GM21381 (cell line): ENCODE results near the gene ABCB1.

Experiments
- ATAC-seq: cut with Tn5 transposase; IDR thresholded peaks from one replicate; pipeline ENCODE4 v1.9.1; 2021; ENCODE audit warnings: mild to moderate bottlenecking, moderate library complexity; ENCODE audit not compliant: unreplicated experiment

The ABCB1 gene

DNA sequence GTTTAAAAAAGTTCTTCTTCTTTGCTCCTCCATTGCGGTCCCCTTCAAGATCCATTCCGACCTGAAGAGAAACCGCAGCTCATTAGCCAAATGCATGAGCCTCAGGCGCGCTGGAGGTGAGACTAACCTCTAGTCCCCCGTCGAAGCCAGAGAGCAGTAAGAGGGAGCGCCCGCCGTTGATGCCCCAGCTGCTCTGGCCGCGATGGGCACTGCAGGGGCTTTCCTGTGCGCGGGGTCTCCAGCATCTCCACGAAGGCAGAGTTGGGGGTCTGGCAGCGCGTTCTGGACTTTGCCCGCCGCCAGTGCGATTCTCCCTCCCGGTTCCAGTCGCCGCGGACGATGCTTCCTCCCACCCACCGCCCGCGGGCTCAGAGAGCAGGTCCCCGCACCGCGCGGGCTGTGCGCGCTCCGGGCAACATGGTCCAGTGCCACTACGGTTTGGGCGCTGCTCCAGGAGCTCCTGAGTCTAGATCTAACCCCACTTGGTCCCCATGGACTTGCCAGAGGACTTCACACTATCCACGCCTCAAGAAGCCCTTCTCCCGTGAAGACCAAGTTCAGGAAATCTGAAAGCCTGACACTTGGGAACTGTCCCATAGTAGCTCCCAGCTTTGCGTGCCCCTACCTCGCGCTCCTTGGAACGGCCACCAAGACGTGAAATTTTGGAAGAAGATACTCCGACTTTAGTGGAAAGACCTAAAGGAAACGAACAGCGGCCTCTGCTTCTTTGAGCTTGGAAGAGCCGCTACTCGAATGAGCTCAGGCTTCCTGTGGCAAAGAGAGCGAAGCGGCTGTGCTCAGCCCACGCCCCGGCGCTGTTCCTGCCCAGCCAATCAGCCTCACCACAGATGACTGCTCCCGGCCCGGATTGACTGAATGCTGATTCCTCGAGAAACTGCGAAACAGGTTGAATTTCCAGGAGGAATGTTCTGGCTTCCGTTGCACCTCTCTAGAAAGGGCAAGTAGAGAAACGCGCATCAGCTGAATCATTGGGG, at the start of gene ABCB1:
Gene ABCB1, minus strand, starts transcription at position 755 of the 995 bp plus-strand sequence. Its CDS starts 700 bp downstream, at position 55.
- ATAC-seq = peak; percentile 55

DNA sequence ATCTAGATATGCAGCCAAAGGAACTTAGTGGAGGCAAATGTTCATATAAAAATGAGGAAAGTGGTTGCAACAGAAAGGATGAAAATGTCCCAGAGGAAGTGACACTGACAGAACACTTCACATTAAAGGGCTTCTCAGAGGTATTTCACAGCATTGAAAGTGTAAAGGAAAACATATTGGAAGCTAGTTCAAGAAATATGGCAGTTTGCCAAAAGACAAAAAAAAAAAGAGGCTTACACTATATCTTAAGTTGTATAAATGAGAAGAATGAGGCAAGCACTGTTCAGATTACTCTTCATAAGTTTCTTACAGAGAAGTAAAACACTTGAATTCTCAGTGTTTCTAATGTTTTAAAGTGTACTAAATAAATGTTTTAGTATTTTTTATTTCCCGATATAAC, 47.6 kb upstream of the ABCB1 start:
- ATAC-seq = no peak

DNA sequence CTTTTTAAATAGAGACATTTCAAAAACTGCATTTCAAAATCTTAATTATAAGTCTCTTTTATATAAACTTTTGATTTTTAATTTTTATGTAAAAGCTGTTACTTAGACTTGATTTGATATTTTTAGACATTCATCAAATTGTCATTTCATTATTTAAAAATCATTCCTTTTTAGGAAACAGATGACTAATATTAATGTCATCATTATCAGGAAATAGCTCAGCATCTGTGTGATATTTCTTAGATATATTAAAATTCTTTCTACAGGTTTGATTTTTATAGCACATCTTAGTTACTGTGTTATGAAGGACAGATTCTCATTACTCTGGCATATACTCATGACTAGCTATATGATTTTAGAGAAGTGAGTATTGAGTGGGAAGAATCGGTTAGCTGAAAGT, 44.8 kb upstream of the ABCB1 start:
- no peak for ATAC-seq

DNA sequence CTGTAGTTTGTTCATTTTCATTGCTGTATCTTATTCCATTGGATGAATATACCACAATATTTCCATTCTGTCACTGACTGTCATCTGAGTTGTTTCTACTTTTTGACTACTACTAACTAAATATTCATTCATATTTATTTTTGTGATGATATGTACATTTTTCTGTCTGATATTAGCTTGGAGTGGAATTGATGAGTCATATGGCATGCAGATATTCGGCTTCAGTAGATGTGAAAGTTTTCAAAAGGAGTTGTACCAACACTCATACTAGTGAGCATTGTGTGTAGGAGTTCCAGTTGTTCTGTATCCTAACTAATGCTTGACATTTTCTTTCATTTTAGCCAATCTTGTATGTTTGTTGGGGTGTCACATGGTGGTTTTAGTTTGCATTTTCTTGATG, 35.2 kb upstream of the ABCB1 start:
- no peak for ATAC-seq

DNA sequence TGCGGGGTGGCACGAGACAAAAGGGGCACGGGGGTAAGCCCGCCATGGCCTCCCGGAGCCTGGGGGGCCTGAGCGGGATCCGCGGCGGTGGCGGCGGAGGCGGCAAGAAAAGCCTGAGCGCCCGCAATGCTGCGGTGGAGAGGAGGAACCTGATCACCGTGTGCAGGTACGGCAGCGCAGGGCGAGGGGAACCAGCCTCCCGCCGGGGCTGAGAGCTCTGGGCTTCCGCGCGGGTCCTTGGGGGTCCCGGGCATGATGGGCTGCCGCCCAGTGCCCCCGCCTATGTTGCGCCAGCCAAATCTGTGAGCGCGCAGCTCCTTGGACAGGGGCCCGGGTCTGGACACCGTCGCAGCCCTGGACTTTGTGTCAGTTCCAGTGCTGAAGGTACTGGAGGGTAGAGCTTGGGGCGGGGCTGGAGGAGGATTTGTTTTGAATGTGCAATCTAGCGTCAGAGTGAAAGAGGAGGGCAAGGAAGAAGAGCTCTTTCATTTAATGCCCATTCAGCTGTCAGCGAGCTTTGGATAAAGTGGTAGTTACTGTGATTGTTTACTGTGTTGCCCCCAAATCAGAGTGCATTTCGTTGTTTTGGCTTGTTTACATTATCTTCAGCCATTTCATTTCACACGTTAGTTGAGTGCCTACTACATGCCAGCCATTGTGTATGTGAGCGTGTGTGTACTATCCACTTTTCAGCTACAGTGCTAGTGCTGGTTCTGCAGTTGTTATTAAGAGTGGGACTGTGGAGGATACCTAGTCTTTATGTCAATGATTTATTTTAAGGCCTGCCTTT, 28.3 kb upstream of the ABCB1 start:
- no peak for ATAC-seq

DNA sequence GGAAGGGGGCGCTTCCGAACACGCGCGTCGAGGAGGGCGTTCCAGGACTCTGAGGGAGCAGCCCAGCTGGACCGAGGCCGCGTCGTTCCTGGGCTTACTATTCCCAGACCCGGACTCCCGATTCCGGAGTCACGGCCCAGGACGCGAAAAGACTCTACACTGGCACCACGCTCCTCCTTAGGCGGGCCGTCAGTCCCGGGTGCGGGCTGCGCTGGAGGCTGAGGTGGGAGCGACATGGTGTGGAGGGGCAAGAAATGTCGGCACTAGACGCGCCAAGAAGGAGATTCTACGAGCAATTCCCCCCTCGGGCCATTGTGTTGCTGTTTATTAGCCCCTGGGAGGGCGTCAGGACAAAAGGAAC, 26.9 kb upstream of the ABCB1 start:
- ATAC-seq = peak; percentile 19

DNA sequence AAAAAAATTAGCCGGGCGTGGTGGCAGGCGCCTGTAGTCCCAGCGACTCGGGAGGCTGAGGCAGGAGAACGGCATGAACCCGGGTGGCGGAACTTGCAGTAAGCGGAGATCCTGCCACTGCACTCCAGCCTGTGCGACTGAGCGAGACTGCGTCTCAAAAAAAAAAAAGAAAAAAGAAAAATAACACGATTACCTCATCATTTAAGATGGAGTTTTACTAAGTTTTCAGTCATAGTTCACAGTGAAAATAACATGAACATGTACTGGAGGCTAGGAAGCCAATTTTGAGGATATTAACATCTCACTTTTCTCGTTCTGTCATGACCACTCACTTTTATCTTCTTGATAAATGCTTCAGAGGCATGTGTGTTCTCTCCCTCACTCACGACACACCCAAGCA, 24.4 kb upstream of the ABCB1 start:
- no peak for ATAC-seq

DNA sequence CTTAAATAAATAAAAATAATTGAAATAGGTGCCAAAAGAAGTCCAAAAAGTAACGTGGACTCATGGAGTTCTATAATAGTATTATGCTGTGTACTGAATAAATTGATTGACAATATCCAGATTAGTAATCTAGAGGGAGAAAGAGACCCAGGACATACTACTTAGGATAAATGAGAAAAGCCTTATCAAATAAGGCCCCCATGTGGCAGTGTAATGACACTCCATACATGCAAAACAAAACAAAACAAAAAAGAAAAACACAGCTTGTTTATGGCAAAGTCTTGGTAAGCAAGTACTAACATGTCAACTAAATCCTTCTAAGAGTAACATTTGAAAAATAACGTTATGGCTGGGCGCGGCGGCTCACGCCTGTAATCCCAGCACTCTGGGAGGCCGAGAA, 23.9 kb upstream of the ABCB1 start:
- no peak for ATAC-seq

DNA sequence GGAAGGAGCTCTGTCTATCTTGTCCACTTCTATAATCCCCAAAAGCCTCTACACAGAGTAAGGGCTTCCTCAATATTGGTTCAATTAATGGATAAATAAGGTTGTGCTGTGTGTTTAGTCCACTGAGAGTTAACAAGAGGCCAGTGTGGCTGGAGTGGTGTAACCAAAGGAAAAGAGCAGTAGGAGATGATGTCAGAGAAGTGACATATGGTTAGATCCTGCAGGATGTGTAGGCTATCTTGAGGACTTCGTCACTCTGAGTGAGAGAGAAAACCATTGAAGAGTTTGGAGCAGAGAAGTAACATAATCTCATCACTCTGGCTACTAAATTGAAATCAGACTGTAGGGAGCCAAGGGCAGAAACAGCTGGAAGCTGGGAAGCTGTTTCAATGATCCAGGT, 14.5 kb upstream of the ABCB1 start:
- no peak for ATAC-seq

DNA sequence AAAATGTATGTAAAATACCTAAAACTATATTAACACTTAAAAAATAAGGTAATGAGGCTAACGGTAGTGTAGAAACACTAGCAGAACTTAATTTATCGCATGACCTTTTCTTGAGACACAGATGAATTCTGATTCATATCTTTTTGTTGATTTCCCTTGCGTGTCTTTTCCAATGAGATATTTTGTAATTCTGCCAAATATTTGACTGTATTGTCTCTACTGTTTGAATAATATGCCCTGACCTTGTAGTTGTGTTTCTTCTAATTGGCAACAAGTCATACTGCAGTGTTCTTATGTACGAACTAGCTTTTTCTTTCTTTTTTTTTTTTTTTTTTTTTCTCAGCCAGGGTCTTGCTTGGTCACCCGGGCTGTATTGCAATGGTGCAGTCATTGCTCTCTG, 9.2 kb upstream of the ABCB1 start:
- no peak for ATAC-seq

DNA sequence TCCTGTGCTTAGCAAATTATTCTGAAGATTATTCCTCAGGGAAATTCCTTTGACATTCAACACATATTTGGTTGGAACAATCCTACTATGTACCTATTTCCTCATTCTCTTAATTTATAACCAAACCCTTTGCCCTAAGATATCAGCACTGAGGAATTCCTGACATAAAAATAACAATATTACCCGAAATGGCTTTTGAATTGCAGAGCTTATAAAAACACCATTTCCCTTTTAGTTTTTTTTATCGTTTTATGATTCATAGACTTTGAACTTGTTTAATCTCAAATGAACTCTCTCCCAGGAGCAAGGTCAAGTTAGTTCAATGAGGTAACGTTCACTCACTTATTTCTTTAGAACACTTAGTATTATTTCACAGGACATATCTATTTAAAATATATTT, 7.7 kb upstream of the ABCB1 start:
- no peak for ATAC-seq

DNA sequence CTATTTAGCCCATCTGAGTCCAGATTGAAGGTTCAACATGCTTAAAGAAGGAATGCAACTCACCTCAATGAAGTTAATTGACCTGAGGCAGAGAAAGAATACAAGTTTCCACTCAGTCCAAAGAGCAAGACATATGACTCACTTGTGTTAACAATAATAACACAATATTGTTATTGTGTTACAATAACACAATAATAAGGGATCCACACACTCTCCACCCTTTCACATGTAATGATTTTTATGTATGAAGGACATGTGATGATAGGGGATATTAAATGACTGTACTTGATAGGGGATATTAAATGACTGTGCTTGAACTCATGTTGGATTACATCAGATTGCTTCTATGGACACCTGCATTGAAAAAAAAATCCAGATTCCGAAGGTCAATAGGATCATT, 3.6 kb upstream of the ABCB1 start:
- no peak for ATAC-seq

DNA sequence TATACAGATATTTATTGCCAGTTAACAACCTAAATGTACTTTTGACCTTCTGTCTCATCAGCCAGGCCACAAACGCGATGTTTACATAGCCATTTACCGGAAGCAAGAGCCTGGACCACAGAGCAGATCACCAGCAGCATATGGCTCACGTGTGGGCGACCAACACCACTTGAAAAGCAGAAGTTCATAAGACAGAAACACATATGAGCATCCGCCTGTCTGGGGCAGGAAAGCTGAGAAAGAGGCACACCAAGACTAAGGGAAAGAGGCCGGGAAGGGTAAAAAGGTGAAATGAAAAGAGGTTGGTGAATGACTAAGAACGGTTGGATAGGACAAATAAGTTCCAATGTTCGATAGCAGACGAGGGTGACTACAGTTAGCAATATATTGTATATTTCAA, 1.3 kb downstream of the ABCB1 start:
- peak; percentile 96 for ATAC-seq

DNA sequence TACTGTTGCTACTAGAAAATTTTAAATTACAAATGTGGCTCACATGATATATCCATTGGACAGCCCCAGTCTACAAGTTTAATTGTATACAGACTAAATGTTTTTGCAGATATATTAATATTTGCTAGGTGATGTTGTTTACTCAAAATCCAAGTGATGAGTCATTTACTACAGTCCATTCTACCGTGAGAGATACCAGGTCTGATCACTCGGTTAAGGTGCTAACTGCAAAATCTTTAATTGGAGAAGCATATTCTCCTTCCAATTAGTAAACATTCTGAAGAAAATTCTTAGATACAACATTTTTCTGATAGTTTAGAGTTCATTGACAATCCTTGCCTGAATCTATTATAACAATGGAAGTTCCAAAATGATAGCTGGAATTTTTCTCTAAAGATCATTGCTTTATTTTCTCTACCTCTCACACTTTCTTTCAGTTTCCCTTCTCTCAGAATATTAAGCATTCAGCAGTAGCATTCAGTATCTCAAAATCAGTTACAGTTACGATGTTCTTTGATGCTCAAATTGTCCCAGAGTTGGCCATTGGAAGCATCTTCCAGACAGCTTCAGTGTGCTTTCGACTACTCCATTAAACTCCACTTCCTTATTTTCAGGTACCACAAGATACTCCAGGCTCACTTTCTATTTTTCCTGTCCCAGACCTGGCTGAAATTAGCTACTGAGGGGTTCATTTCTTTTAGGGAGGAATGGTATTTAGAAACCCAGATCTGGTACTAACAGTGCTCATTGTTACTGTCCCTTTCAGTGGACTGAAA, 2.3 kb downstream of the ABCB1 start:
- ATAC-seq = no peak

DNA sequence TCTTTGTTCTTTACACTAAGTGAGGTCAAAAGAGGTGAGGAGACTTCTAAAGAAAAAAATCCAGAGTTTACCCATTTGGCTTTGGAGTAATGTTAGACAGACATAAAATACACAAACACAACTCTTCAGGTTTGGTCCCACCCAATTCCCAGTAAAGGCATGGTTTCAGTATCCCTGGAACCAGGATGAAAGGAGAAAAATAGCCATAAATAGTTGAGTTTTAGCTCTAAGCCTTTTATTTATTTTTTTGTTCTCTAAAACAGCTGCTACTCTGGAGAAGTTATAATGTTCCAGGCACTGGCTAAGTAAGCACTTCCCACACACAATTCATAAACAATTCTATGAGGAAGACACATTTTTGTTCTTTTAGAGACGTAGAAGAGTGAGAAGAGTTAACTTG, 4.0 kb downstream of the ABCB1 start:
- ATAC-seq = no peak

DNA sequence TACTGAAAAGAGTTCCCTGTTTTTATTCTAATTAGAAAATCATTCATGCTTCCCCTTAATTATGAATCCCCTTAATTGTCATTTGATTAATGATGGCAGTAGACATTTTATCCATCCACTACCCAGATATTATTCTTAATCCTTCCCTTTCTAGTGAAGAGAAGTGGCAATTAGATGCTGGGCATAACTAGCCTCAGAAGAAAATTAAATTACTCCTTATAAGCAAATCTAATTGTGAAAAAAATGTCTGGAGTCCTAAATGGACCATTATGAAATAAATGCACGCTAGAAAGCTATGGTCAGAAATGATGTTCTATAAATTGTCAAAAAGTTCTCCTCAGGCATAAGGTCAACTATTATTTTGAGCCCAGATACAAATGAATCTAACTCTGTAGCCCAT, 4.5 kb downstream of the ABCB1 start:
- ATAC-seq = no peak

DNA sequence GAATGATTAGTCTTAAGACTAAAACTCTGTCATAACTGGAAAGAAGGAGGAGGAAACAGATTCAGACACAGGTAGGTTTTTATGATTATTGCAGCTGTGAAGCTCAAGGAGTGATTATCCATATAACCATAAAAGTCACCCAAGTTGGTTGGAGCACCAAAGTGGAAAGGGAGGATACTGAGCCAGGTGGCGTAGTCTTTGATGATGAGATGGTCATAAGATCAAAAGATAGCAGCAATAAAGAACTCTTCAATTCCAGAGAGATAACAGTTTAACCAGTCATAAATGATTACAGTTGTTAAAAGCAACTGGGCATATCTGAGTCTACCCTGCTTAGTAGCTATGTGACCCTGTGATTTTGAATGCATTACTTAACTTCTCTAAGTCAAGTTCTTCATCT, 8.4 kb downstream of the ABCB1 start:
- ATAC-seq = no peak

DNA sequence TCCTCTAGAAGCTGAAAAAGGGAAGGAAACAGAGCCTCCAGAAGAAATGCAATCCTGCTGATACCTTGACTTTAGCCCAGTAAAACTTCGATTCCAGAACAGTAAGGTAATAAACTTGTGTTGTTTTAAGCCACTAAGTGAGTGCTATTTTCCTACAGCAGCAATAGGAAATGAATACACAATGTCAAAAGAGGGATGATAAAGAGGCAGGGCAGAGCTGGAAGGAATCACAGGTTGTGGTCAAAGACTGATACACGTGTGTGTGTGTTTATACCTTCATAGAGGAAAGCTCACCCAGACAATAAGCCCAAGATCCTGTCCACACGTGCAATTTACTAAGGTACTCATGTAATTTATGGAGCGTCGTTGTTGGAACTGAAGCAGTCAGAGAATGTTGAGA, 9.5 kb downstream of the ABCB1 start:
- no peak for ATAC-seq

DNA sequence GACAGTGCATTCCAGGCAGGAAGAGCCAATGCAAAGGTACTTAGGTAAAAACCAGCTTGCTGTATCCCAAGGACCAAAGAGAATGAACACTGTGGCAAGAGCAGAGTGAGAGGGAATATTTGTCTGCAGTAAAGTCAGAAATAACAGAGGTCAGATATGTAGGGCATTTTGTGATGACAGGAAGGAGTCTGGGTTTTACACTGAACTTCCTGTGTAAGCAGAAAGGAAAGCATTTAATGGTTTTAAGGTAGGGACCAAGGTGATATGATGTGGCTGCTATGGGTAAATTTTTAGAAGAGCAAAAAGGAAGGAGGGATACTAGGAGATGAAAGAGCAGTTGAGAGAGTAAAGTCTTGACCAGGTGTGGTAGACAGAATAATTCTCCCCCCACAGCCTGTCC, 10.1 kb downstream of the ABCB1 start:
- ATAC-seq = no peak

DNA sequence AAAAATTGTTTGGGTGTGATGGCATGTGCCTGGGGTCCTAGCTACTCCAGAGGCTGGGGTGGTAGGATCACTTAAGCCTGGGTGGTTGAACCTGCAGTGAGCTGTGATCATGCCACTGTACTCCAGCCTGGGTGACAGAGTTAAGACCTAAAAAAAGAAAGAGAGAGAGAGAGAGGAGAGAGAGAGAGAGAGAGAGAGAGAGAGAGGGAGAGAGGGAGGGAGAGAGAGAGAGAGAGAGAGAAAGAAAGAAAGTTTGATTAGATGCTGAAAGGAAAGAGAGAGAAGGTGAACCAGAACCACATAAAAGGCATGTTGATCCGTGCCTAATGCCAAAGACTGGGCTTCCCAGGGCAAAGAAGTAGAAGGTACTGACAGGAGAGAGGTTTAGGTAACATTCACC, 11.1 kb downstream of the ABCB1 start:
- ATAC-seq = no peak

DNA sequence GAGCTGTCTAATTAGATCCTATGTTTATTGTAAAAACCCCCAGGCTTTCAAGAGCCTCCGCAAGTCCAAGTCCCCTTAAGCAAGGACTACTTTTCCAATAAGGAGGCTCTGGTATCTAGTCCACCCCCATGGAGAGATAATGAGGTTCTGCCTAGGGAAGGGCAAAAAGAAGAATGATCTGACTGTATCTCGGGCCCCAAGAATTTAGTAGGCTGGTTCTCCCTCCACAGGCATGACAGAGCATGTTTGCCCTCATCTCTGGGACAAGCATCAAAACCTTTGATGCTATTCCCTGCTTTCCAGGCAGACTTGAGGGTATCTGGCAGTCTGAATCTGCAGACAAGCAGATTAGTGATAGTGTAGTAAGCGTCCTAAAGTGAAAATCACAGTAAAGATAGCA, 19.0 kb downstream of the ABCB1 start:
- ATAC-seq = no peak
